Amniotic epithelial cell (primary cell): Measurements from ENCODE around the gene NCKAP5.
A peak's percentile ranks its signal among the peaks of the same experiment; 100 is the strongest.

Source experiments
- DNase-seq: peaks from one replicate; pipeline ENCODE4 v3.0.0-alpha.2; 2010; ENCODE audit warnings: low read depth

Gene NCKAP5

GRCh38 chr2:132664096-132664495 lies 904.2 kb downstream of the NCKAP5 start:
- DNase-seq: peak; percentile 33

DNA sequence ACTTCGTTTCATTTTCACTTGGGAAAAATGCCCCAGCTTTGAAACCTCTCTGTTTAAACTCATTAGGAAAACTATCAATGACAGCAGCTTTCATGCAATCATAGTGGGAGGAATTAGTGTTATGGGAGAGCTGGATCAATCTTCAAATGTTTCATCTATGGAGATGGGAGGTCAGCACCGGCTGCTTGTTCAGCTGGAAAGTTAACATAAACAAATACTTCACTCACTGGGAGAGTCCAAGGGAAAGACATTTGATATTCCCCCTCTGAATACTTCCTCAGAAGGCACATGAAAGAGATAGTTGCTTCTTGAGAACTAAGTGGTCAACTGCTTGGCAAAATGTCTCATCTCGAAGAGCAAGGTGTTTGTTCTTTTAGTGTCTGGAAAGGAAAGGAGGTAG lies 905.5 kb downstream of the NCKAP5 start:
- no peak for DNase-seq

GRCh38 chr2:132659331-132659730 lies 908.9 kb downstream of the NCKAP5 start:
- DNase-seq: no peak

DNA sequence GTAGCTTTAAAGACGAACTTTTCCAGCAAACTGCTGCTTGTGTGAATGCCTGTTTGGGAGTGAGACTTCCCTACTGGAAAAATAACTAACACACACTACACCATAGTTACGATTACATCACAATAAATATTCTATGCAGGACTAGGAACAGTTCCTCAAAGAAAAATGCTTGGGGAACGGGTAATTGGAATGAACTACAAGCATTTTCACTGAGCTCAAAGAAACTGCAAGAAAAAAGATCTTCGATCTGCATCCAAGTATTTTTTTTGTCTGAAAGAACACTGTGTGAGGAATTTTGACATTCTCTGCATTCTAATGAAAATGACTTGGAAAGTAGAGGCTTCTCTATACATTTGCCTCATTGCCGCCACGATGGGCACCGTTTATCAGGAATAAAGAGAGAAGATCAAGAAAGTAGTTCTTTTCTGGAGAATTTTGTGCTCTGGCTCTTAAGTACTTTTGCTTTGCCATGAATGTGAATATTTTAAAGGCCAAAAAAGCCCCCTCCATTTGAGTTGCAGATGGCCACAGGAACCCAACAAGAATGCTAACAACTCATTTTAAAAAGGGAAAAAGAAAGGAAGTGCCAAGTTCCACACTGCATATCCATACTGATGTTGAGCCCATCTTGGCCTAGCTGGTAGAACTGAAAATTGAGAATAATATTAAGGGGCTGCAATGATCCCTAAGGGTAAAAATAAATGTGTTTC lies 911.8 kb downstream of the NCKAP5 start:
- no peak for DNase-seq

GRCh38 chr2:132654968-132655367 lies 913.3 kb downstream of the NCKAP5 start:
- no peak for DNase-seq

DNA sequence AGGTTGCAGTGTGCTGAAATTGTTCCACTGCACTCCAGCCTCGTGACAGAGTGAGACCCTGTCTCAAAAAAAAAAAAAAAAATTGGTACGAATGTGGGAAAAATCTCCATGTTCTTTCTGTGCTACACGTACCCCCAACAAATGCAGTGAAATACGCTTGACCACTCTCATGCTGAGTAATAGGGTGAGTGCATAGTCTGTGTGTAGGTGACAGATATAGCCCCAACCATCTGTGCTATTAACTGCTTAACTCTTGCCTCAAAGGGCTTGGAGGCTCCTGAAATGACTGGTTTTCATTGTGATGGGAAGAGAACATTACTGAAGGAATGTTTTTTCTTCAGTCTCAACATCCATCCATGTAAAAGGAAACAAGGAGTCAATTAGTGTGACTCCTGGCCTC lies 913.9 kb downstream of the NCKAP5 start:
- no peak for DNase-seq

- DNase-seq: peak; percentile 31
These were observed 915.8 kb downstream of the NCKAP5 start for GRCh38 chr2:132652474-132652873.

- no peak for DNase-seq
These were observed 916.9 kb downstream of the NCKAP5 start for GRCh38 chr2:132651115-132652045.

DNA sequence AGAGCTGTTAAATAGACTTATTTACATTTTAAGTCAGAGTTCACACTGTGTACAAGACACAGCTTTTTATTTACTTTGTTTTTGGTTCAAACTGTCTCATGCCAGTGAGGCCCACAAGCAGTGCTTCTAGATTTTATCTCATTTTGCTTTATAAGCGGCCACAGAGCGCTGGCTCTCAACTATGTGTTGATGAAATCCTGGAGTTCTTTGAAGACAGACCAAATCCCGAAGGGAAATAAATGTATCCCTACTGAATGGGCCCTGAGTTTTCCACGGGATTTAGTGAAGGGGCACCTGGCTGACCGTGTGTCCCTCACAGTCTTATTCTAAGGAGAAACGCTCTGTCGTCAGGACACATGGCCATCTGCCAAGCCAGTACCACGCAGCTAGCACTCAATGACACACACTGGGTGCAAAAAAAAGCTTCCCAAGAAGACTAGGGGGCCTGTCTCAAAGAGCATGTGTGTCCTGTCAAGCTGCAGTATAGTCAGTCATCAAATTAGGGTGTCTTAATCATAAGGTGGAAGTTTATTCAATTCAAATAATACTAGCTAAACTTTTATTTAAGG lies 921.6 kb downstream of the NCKAP5 start:
- no peak for DNase-seq

GRCh38 chr2:132645722-132646539 lies 922.3 kb downstream of the NCKAP5 start:
- DNase-seq: no peak

DNA sequence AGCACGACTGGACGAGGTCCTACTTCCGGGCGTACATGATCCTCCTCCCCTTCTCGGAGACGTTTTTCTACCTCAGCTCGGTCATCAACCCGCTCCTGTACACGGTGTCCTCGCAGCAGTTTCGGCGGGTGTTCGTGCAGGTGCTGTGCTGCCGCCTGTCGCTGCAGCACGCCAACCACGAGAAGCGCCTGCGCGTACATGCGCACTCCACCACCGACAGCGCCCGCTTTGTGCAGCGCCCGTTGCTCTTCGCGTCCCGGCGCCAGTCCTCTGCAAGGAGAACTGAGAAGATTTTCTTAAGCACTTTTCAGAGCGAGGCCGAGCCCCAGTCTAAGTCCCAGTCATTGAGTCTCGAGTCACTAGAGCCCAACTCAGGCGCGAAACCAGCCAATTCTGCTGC lies 923.1 kb downstream of the NCKAP5 start:
- no peak for DNase-seq

DNA sequence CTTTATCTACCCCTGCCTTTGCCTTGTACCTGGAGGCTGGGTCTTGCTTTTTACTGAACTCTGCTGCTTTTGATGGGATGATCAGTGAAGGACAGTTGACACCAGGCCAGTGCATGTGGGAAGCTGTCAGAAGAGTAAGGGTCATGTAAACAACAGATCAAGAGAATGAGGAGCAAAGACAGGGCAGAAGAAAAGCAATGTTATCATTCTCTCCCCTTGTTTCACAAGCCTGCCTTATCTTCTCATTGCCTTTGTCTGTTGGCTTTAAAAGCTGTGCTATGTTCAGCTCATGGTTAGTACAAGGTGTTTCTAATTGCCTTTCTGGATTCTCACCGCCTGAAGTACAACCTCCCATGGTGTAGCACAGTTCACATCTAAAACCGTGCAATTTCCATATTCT lies 925.8 kb downstream of the NCKAP5 start:
- no peak for DNase-seq

- no peak for DNase-seq
These were observed 926.4 kb downstream of the NCKAP5 start for GRCh38 chr2:132641819-132642218.

DNA sequence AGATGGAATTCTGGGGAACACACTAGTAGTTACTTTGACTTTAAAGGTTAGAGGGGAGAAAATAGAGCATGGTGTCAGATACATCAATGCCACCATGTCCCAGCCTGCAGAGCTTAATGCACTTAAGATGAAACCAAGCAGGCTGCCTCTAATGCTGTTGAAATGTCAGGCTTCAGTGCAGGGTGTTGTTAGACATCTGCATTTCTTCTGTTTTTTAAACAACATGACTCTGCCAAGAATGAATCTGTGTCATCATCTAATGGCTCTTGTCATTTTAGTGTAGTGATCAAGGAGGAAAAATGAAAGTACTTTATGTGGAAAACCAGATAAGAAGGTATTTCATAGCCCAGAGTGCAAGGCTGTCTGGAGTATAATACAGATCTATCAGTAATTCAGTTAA lies 928.1 kb downstream of the NCKAP5 start:
- no peak for DNase-seq

GRCh38 chr2:132638313-132639040 lies 929.8 kb downstream of the NCKAP5 start:
- DNase-seq: no peak

DNA sequence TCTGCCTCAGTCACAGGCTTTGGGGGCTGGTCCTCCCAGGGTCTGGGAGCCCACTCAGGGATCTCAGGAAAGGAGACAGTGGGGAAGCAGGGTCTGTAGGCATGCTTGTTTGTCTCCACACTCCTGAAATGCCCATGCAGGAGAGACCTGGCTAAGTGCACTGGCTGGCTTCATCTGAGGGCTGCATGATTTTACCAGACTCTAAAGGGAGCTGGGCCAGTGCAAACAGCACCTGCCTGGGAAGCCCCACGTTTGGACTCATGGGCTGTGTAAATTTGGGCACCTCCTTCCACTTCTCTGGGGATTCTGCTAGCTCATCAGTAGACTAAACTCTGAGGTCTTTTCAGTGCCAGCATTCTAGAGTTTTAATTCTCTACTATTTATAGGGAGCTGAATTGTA lies 931.9 kb downstream of the NCKAP5 start:
- no peak for DNase-seq

- DNase-seq: no peak
These were observed 934.6 kb downstream of the NCKAP5 start for GRCh38 chr2:132633635-132634034.

GRCh38 chr2:132632000-132632649 lies 936.1 kb downstream of the NCKAP5 start:
- no peak for DNase-seq

GRCh38 chr2:132627536-132627935 lies 940.7 kb downstream of the NCKAP5 start:
- no peak for DNase-seq

DNA sequence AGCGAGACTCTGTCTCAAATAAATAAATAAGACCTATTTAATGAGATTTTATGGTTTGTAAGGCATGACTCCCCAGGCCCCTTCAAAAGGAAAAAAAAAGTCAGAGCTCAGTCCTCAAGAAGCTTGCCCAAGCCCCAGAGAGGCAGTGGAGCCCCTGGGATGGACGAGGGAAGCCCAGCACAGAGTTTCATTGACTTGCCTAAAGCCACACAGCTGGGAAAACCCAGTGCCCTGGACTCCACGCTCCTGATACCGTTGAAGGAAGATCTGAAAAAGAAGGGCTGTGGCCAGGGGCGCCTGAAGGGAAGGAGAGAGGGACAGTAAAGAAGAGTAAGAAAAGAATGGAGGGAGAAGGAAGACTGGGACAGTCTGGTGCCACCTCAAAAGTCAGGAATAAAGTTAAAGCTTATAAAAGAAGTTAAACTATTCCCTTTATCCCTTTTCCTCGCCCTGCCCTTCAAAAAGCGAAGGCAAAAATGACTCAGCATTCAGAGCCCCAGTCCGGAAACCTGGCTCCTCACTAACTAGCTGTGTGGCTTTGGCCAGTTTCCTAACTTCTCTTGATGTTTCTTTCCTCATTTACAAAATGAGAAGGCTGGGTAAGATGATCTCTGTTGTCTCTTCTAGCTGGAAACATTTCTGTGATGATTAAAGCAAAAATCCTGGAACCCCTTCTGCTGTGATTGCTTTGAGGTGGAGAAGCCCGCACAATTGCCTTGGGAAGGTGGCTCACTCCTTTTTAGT lies 945.0 kb downstream of the NCKAP5 start:
- DNase-seq: peak; percentile 39
